ENCODE data around the gene MISP. TPM values are rescaled to one million over a fixed set of nuclear protein-coding genes. Genes with fewer than 3 reads are reported as not detected.

Gene MISP
- total and polyA plus RNA-seq, 9 of the 15 experiments (the other 6 are each of a cell fraction or from before 2014, with no cell fraction given) = 0.04 to 0.29 (median 0.05) TPM; not detected in 5

DNA sequence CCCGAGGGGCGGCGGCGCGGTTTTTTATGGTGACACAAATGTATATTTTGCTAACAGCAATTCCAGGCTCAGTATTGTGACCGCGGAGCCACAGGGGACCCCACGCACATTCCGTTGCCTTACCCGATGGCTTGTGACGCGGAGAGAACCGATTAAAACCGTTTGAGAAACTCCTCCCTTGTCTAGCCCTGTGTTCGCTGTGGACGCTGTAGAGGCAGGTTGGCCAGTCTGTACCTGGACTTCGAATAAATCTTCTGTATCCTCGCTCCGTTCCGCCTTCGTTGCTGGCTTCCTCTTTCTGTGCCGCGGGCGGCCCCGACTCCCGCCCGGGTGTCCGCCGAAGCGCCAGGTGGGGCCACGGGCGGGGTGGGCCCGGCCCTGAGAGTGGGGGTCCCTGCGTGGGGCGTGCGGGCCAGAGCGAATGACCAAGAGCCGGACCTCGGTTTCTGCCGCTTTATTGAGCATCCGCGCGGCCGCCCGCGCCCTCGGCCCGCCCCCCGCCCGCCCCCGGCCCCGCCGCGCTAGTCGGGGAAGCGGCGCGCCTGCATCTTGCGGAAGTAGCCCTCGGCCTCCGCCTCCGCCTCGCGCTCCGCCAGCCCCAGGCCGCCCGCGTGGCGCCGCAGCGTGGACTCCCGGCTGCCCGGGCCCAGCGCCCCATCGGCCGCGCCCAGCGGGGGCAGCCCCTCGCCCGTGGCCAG, 61.3 kb downstream of the MISP start (continued):
- TF ChIP-seq KDM5B (IDR thresholded peaks at IDR 0.05; ENCODE audit: insufficient replicate concordance, low read depth, low read length) (peak; percentile 36), SPI1 (IDR thresholded peaks at IDR 0.05; ENCODE audit: borderline replicate concordance, low read depth, low read length) (peak; percentile 63), DPF2 (IDR thresholded peaks at IDR 0.05) (no peak), ZSCAN29 (IDR thresholded peaks at IDR 0.05) (no peak), POLR3A (IDR thresholded peaks at IDR 0.05; ENCODE audit: borderline replicate concordance, extremely low read depth, insufficient read depth, insufficient read length) (no peak), MAFF (IDR thresholded peaks at IDR 0.05; ENCODE audit: low read length) (no peak), ZBTB7A (IDR thresholded peaks at IDR 0.05; ENCODE audit: borderline replicate concordance, control insufficient read depth, low read depth, low read length) (peak; percentile 33; the same call in 1 of the 2 replicates)
- TF ChIP-seq, protein P1, sequence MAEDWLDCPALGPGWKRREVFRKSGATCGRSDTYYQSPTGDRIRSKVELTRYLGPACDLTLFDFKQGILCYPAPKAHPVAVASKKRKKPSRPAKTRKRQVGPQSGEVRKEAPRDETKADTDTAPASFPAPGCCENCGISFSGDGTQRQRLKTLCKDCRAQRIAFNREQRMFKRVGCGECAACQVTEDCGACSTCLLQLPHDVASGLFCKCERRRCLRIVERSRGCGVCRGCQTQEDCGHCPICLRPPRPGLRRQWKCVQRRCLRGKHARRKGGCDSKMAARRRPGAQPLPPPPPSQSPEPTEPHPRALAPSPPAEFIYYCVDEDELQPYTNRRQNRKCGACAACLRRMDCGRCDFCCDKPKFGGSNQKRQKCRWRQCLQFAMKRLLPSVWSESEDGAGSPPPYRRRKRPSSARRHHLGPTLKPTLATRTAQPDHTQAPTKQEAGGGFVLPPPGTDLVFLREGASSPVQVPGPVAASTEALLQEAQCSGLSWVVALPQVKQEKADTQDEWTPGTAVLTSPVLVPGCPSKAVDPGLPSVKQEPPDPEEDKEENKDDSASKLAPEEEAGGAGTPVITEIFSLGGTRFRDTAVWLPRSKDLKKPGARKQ (CRISPR knock-in tag; IDR thresholded peaks at IDR 0.05) = 0 out of 2 replicates have a peak, but pooled peaks have one; percentile 15
- TF ChIP-seq, protein P2, sequence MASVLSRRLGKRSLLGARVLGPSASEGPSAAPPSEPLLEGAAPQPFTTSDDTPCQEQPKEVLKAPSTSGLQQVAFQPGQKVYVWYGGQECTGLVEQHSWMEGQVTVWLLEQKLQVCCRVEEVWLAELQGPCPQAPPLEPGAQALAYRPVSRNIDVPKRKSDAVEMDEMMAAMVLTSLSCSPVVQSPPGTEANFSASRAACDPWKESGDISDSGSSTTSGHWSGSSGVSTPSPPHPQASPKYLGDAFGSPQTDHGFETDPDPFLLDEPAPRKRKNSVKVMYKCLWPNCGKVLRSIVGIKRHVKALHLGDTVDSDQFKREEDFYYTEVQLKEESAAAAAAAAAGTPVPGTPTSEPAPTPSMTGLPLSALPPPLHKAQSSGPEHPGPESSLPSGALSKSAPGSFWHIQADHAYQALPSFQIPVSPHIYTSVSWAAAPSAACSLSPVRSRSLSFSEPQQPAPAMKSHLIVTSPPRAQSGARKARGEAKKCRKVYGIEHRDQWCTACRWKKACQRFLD (CRISPR knock-in tag; IDR thresholded peaks at IDR 0.05) = peak; percentile 58; the same call in 1 of the 2 replicates
